GM21526 (cell line): ENCODE results near the gene TSKU.
"Not testable (repeated sequence)": the region's sequence is repeated elsewhere in the genome, so short reads cannot be mapped to it uniquely, and the experiment has no call there.

Experiments used
- ATAC-seq: cut with Tn5 transposase; IDR thresholded peaks from one replicate; pipeline ENCODE4 v1.9.1; 2021; ENCODE audit warnings: moderate library complexity; ENCODE audit not compliant: unreplicated experiment, low FRiP score

TSKU gene

GRCh38 chr11:76821396-76821795 is 38.2 kb downstream of the TSKU start:
- not testable (repeated sequence) for ATAC-seq

- no peak for ATAC-seq
These were observed 39.2 kb downstream of the TSKU start for GRCh38 chr11:76822406-76822805.

- no peak for ATAC-seq
These were observed 40.4 kb downstream of the TSKU start for GRCh38 chr11:76823481-76824028.

- no peak for ATAC-seq
These were observed 41.2 kb downstream of the TSKU start for GRCh38 chr11:76824083-76824939.

- ATAC-seq, result no peak
These were observed 42.0 kb downstream of the TSKU start for GRCh38 chr11:76824980-76825725.

GRCh38 chr11:76825726-76826396 is 42.7 kb downstream of the TSKU start:
- no peak for ATAC-seq

GRCh38 chr11:76826508-76826907 is 43.4 kb downstream of the TSKU start:
- not testable (repeated sequence) for ATAC-seq

- not testable (repeated sequence) for ATAC-seq
These were observed 43.8 kb downstream of the TSKU start for GRCh38 chr11:76827005-76827404.

- ATAC-seq, result no peak
These were observed 47.6 kb downstream of the TSKU start for GRCh38 chr11:76830639-76831327.

GRCh38 chr11:76831686-76832310 is 48.6 kb downstream of the TSKU start:
- ATAC-seq, result no peak

- ATAC-seq, result no peak
These were observed 49.2 kb downstream of the TSKU start for GRCh38 chr11:76832361-76832760.

- no peak for ATAC-seq
These were observed 51.0 kb downstream of the TSKU start for GRCh38 chr11:76834151-76834550.

GRCh38 chr11:76835036-76835435 is 51.9 kb downstream of the TSKU start:
- ATAC-seq, result no peak

- no peak for ATAC-seq
These were observed 52.9 kb downstream of the TSKU start for GRCh38 chr11:76835928-76836612.

GRCh38 chr11:76836613-76837291 is 53.6 kb downstream of the TSKU start:
- no peak for ATAC-seq

GRCh38 chr11:76837696-76838677 is 54.8 kb downstream of the TSKU start:
- ATAC-seq, result no peak

- ATAC-seq, result no peak
These were observed 55.5 kb downstream of the TSKU start for GRCh38 chr11:76838678-76839068.

- no peak for ATAC-seq
These were observed 56.2 kb downstream of the TSKU start for GRCh38 chr11:76839311-76839710.
